ENCODE results near the gene DNLZ.

DNA sequence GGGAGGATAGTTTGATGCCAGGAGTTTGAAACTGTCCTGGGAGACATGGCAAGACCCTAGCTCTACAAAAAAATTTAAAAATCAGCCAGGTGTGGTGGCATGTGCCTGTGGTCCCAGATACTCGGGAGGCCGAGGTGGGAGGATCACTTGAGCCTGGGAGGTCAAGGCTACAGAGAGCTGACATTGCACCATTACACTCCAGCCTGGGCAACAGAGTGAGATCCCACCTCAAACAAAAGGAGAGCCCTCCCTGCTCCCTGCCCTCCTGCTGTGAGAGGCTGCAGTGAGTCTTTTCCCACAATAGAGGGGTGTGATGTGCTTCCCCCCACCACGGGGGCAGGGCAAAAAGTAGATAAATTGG is 49.5 kb downstream of the DNLZ start:
- TF ChIP-seq CTCF (IDR thresholded peaks at IDR 0.05) (no peak), REST (IDR thresholded peaks at IDR 0.05; ENCODE audit: insufficient read depth in 1 of 2, low read depth in 2 of 2, low read length in 1 of 2) (no peak), POLR2AphosphoS5 (IDR thresholded peaks at IDR 0.05; ENCODE audit: low read depth, low read length) (no peak), SIN3A (IDR thresholded peaks at IDR 0.05; ENCODE audit: borderline replicate concordance, insufficient read depth, low read depth, low read length) (no peak), TCF7L2 (IDR thresholded peaks at IDR 0.05; ENCODE audit: low read depth, low read length) (no peak)
